Measurements from ENCODE around the gene ISX. TPM values are rescaled to one million over a fixed set of nuclear protein-coding genes. Genes with fewer than 3 reads are reported as not detected.

ISX gene
- total RNA-seq, 1 experiment from 2014 or later, result not detected

- Histone ChIP-seq H3K9ac (ENCODE audit: low read length) (no peak overlapping the region), H4K20me1 (ENCODE audit: insufficient read depth, low read depth, low read length) (no peaks in the 10 kb centered on the region), H3K9me3 (ENCODE audit: low read length) (no peaks in the 10 kb centered on the region), H3K4me2 (ENCODE audit: low read depth, low read length, poor library complexity, severe bottlenecking) (no peak overlapping the region), H3K36me3 (ENCODE audit: insufficient read depth, low read length) (no peaks in the 10 kb centered on the region), H2AFZ (ENCODE audit: low read length) (no peak overlapping the region), H3K9me2 (replicated peaks; ENCODE audit: insufficient read depth, low read length) (no peaks in the 10 kb centered on the region), H3K27me3 (ENCODE audit: low read length) (no peaks in the 10 kb centered on the region), H3K27ac (ENCODE audit: low read length) (no peak overlapping the region), H3K79me2 (ENCODE audit: low read length) (no peaks in the 10 kb centered on the region), H3K4me1 (ENCODE audit: low read length) (no peaks in the 10 kb centered on the region), H3K4me3 (ENCODE audit: low read length) (no peak overlapping the region)
- DNase-seq, result no peak
Observed at GRCh38 chr22:35116269-35116668, 50.3 kb downstream of the ISX start.

GRCh38 chr22:35116817-35117216 lies 50.9 kb downstream of the ISX start:
- no peaks in the 10 kb centered on the region for H3K9me2 ChIP-seq (replicated peaks; ENCODE audit: insufficient read depth, low read length)
- no peaks in the 10 kb centered on the region for H3K4me1 ChIP-seq (ENCODE audit: low read length)
- H3K27ac ChIP-seq (ENCODE audit: low read length), result no peak overlapping the region
- H3K4me3 ChIP-seq (ENCODE audit: low read length), result no peak overlapping the region
- no peaks in the 10 kb centered on the region for H3K9me3 ChIP-seq (ENCODE audit: low read length)
- no peaks in the 10 kb centered on the region for H4K20me1 ChIP-seq (ENCODE audit: insufficient read depth, low read depth, low read length)
- H3K36me3 ChIP-seq (ENCODE audit: insufficient read depth, low read length), result no peaks in the 10 kb centered on the region
- H3K27me3 ChIP-seq (ENCODE audit: low read length), result no peaks in the 10 kb centered on the region
- no peak overlapping the region for H3K9ac ChIP-seq (ENCODE audit: low read length)
- H2AFZ ChIP-seq (ENCODE audit: low read length), result no peak overlapping the region
- H3K79me2 ChIP-seq (ENCODE audit: low read length), result no peaks in the 10 kb centered on the region
- no peak for DNase-seq
- no peak overlapping the region for H3K4me2 ChIP-seq (ENCODE audit: low read depth, low read length, poor library complexity, severe bottlenecking)

GRCh38 chr22:35119494-35119893 lies 53.5 kb downstream of the ISX start:
- no peak overlapping the region for H2AFZ ChIP-seq (ENCODE audit: low read length)
- DNase-seq, result no peak
- peaks cover 10% of the 10 kb centered on the region for H3K4me1 ChIP-seq (ENCODE audit: low read length)
- no peak overlapping the region for H3K9ac ChIP-seq (ENCODE audit: low read length)
- H3K4me3 ChIP-seq (ENCODE audit: low read length), result no peak overlapping the region
- H3K9me3 ChIP-seq (ENCODE audit: low read length), result no peaks in the 10 kb centered on the region
- H3K79me2 ChIP-seq (ENCODE audit: low read length), result no peaks in the 10 kb centered on the region
- no peaks in the 10 kb centered on the region for H3K27me3 ChIP-seq (ENCODE audit: low read length)
- no peak overlapping the region for H3K27ac ChIP-seq (ENCODE audit: low read length)
- no peaks in the 10 kb centered on the region for H3K36me3 ChIP-seq (ENCODE audit: insufficient read depth, low read length)
- H3K9me2 ChIP-seq (replicated peaks; ENCODE audit: insufficient read depth, low read length), result no peaks in the 10 kb centered on the region
- no peaks in the 10 kb centered on the region for H4K20me1 ChIP-seq (ENCODE audit: insufficient read depth, low read depth, low read length)
- H3K4me2 ChIP-seq (ENCODE audit: low read depth, low read length, poor library complexity, severe bottlenecking), result no peak overlapping the region

GRCh38 chr22:35124691-35125219 lies 58.8 kb downstream of the ISX start:
- Histone ChIP-seq H3K9me3 (ENCODE audit: low read length) (no peaks in the 10 kb centered on the region), H2AFZ (ENCODE audit: low read length) (no peak overlapping the region), H3K27ac (ENCODE audit: low read length) (no peak overlapping the region), H3K9ac (ENCODE audit: low read length) (no peak overlapping the region), H3K9me2 (replicated peaks; ENCODE audit: insufficient read depth, low read length) (no peaks in the 10 kb centered on the region), H3K27me3 (ENCODE audit: low read length) (no peaks in the 10 kb centered on the region), H4K20me1 (ENCODE audit: insufficient read depth, low read depth, low read length) (no peaks in the 10 kb centered on the region), H3K36me3 (ENCODE audit: insufficient read depth, low read length) (no peaks in the 10 kb centered on the region; the same call in 1 of the 2 replicates), H3K79me2 (ENCODE audit: low read length) (no peaks in the 10 kb centered on the region), H3K4me1 (ENCODE audit: low read length) (peaks cover 25% of the 10 kb centered on the region), H3K4me2 (ENCODE audit: low read depth, low read length, poor library complexity, severe bottlenecking) (no peak overlapping the region), H3K4me3 (ENCODE audit: low read length) (no peak overlapping the region)
- no peak for DNase-seq

GRCh38 chr22:35126993-35127392 lies 61.0 kb downstream of the ISX start:
- Histone ChIP-seq H3K4me3 (ENCODE audit: low read length) (no peak overlapping the region), H3K9ac (ENCODE audit: low read length) (no peak overlapping the region), H3K27me3 (ENCODE audit: low read length) (no peaks in the 10 kb centered on the region), H3K27ac (ENCODE audit: low read length) (0 out of 2 replicates have a peak overlapping the region, but pooled peaks have one; percentile 18), H3K4me1 (ENCODE audit: low read length) (peaks cover 29% of the 10 kb centered on the region), H3K9me3 (ENCODE audit: low read length) (no peaks in the 10 kb centered on the region), H4K20me1 (ENCODE audit: insufficient read depth, low read depth, low read length) (no peaks in the 10 kb centered on the region), H2AFZ (ENCODE audit: low read length) (no peak overlapping the region), H3K79me2 (ENCODE audit: low read length) (no peaks in the 10 kb centered on the region), H3K4me2 (ENCODE audit: low read depth, low read length, poor library complexity, severe bottlenecking) (no peak overlapping the region), H3K36me3 (ENCODE audit: insufficient read depth, low read length) (no peaks in the 10 kb centered on the region; the same call in 1 of the 2 replicates), H3K9me2 (replicated peaks; ENCODE audit: insufficient read depth, low read length) (no peaks in the 10 kb centered on the region)
- DNase-seq, result no peak

GRCh38 chr22:35128637-35129036 lies 62.7 kb downstream of the ISX start:
- H3K4me1 ChIP-seq (ENCODE audit: low read length), result peaks cover 27% of the 10 kb centered on the region

GRCh38 chr22:35131525-35132000 lies 65.6 kb downstream of the ISX start:
- Histone ChIP-seq H4K20me1 (ENCODE audit: insufficient read depth, low read depth, low read length) (no peaks in the 10 kb centered on the region), H3K27ac (ENCODE audit: low read length) (no peak overlapping the region), H3K36me3 (ENCODE audit: insufficient read depth, low read length) (no peaks in the 10 kb centered on the region; the same call in 1 of the 2 replicates), H2AFZ (ENCODE audit: low read length) (no peak overlapping the region), H3K9me3 (ENCODE audit: low read length) (no peaks in the 10 kb centered on the region), H3K9me2 (replicated peaks; ENCODE audit: insufficient read depth, low read length) (no peaks in the 10 kb centered on the region), H3K4me1 (ENCODE audit: low read length) (peaks cover 24% of the 10 kb centered on the region), H3K9ac (ENCODE audit: low read length) (no peak overlapping the region), H3K4me3 (ENCODE audit: low read length) (no peak overlapping the region), H3K4me2 (ENCODE audit: low read depth, low read length, poor library complexity, severe bottlenecking) (no peak overlapping the region), H3K79me2 (ENCODE audit: low read length) (no peaks in the 10 kb centered on the region), H3K27me3 (ENCODE audit: low read length) (no peaks in the 10 kb centered on the region)
- no peak for DNase-seq

More at GRCh38 chr22:35128637-35129036, 62.7 kb downstream of the ISX start:
- Histone ChIP-seq H3K9ac (ENCODE audit: low read length) (no peak overlapping the region), H3K27me3 (ENCODE audit: low read length) (no peaks in the 10 kb centered on the region), H3K79me2 (ENCODE audit: low read length) (no peaks in the 10 kb centered on the region), H3K4me3 (ENCODE audit: low read length) (no peak overlapping the region), H3K36me3 (ENCODE audit: insufficient read depth, low read length) (no peaks in the 10 kb centered on the region; the same call in 1 of the 2 replicates), H3K9me3 (ENCODE audit: low read length) (no peaks in the 10 kb centered on the region), H3K4me2 (ENCODE audit: low read depth, low read length, poor library complexity, severe bottlenecking) (no peak overlapping the region), H4K20me1 (ENCODE audit: insufficient read depth, low read depth, low read length) (no peaks in the 10 kb centered on the region), H3K27ac (ENCODE audit: low read length) (no peak overlapping the region), H3K9me2 (replicated peaks; ENCODE audit: insufficient read depth, low read length) (no peaks in the 10 kb centered on the region), H2AFZ (ENCODE audit: low read length) (no peak overlapping the region)
- no peak for DNase-seq

DNA sequence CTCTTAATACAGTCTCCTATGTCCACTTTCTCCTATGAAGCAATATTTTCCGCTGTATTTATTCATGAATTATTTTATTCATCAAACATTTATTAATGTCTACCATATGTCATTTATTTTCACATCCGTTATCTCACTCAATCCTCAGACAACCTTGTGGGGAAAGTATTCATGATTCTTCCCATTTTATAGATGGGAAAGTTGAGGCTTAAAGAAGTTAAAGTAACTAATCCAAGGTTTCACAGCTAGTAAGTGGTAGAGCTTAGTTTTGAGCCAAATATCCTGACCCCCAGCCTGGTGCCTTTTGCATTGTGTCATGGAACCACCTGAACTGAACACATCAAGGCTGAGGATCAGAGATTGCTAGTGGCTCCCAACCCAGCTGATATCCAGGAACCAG lies 66.6 kb downstream of the ISX start:
- peaks cover 17% of the 10 kb centered on the region for H3K4me1 ChIP-seq (ENCODE audit: low read length)
- no peak overlapping the region for H3K27ac ChIP-seq (ENCODE audit: low read length)
- no peaks in the 10 kb centered on the region for H3K9me2 ChIP-seq (replicated peaks; ENCODE audit: insufficient read depth, low read length)
- no peak overlapping the region for H3K4me2 ChIP-seq (ENCODE audit: low read depth, low read length, poor library complexity, severe bottlenecking)
- H3K79me2 ChIP-seq (ENCODE audit: low read length), result no peaks in the 10 kb centered on the region
- no peaks in the 10 kb centered on the region for H4K20me1 ChIP-seq (ENCODE audit: insufficient read depth, low read depth, low read length)
- H3K27me3 ChIP-seq (ENCODE audit: low read length), result no peaks in the 10 kb centered on the region
- H3K36me3 ChIP-seq (ENCODE audit: insufficient read depth, low read length), result no peaks in the 10 kb centered on the region; the same call in 1 of the 2 replicates
- no peaks in the 10 kb centered on the region for H3K9me3 ChIP-seq (ENCODE audit: low read length)
- no peak overlapping the region for H2AFZ ChIP-seq (ENCODE audit: low read length)
- H3K4me3 ChIP-seq (ENCODE audit: low read length), result no peak overlapping the region
- H3K9ac ChIP-seq (ENCODE audit: low read length), result no peak overlapping the region
- DNase-seq, result no peak
